Retinal pigment epithelial cell (primary cell): ENCODE data around the gene PRR22.
A peak's percentile ranks its signal among the peaks of the same experiment; 100 is the strongest.

Experiments
- DNase-seq: peaks from one replicate; pipeline ENCODE4 v3.0.0-alpha.2; 2010; ENCODE audit warnings: low read depth
- H3K4me3 ChIP-seq: 2 replicates; pipeline ENCODE4 v1.5.1; 2011; ENCODE audit warnings: mild to moderate bottlenecking, low read length, control low read depth, moderate library complexity
- TF ChIP-seq, protein P1 (sequence below): conservative IDR thresholded peaks from 2 replicates; pipeline ENCODE4 v1.5.1; 2011; ENCODE audit warnings: low read depth, low read length, control low read depth, inconsistent platforms

The PRR22 gene

GRCh38 chr19:5790559-5791520, 6.3 kb upstream of the PRR22 start, which contains the start of gene DUS3L:
Gene DUS3L (minus strand): TSS chr19:5791163. CDS start chr19:5791141, 22 bp downstream.
- H3K4me3 ChIP-seq, result peak within 1 kb of the TSS; percentile 91
- DNase-seq, result peak; percentile 94
- TF ChIP-seq, protein P1, sequence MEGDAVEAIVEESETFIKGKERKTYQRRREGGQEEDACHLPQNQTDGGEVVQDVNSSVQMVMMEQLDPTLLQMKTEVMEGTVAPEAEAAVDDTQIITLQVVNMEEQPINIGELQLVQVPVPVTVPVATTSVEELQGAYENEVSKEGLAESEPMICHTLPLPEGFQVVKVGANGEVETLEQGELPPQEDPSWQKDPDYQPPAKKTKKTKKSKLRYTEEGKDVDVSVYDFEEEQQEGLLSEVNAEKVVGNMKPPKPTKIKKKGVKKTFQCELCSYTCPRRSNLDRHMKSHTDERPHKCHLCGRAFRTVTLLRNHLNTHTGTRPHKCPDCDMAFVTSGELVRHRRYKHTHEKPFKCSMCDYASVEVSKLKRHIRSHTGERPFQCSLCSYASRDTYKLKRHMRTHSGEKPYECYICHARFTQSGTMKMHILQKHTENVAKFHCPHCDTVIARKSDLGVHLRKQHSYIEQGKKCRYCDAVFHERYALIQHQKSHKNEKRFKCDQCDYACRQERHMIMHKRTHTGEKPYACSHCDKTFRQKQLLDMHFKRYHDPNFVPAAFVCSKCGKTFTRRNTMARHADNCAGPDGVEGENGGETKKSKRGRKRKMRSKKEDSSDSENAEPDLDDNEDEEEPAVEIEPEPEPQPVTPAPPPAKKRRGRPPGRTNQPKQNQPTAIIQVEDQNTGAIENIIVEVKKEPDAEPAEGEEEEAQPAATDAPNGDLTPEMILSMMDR, result no peak

- DNase-seq, result no peak
- TF ChIP-seq, protein P1, result no peak
- peak overlapping the region; percentile 91 for H3K4me3 ChIP-seq
Observed at GRCh38 chr19:5789886-5790558, 5.5 kb upstream of the PRR22 start.

DNA sequence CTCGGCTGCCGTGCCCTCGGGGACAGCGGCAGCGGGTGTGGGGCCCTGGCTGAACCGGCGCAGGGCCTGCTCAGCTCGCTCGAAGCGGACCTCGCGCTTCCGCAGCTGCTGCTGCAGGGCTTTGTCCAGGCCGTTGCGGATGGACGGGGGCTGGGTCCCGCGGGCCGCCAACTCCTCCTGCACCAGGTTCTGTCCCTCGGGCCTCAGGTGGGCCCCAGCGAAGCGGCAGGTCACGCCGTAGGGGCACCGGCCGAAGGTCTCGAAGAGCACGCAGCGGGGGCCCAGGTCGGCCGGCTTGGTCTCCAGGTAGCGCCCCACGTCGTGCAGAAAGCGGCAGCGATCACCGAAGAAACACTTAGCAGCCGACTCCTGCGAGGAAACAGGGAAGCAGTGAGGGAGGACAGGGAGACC, 4.8 kb upstream of the PRR22 start:
- no peak for DNase-seq
- H3K4me3 ChIP-seq, result no peak overlapping the region
- TF ChIP-seq, protein P1, result no peak

- no peak overlapping the region for H3K4me3 ChIP-seq
- TF ChIP-seq, protein P1, result no peak
- no peak for DNase-seq
Observed at GRCh38 chr19:5788422-5788821, 3.9 kb upstream of the PRR22 start.

DNA sequence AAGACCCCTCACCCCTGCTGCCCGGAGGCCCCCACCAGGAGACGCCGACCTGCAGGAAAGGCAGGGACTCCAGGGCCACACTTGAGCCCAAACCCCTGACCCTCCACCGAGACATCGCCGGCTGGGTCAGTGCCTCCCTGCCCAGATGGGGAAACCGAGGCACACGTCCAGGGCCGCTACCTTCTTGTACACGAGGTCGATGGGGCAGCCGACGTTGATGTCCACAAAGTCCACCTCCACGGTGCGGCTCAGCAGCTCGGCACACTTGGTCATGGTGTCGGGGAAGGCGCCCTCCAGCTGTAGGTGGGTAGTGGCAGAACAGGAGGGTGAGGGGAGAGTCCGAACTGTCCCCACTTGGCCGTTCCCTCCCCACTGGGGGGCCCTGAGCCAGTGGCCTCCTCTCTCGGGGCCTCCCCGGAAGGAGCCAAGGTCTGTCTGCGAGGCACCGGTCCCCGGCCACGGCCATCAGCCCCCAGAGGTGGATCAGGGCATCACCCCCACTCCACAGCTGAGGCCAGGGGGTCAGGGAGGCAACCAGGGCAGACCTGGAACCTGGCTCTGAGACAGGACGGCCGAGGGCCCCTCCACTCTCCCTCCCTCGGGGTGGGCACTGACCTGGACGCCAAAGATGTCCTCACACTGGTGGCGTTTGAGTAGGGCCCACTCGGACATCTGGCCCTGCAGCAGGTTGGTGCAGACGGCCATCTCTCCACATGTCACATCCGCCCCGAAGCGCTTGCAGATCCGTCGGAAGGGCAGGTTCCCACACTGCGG, 3.0 kb upstream of the PRR22 start:
- TF ChIP-seq, protein P1, result no peak
- H3K4me3 ChIP-seq, result no peak overlapping the region
- no peak for DNase-seq

GRCh38 chr19:5786593-5787408, 2.3 kb upstream of the PRR22 start:
- no peak for DNase-seq
- H3K4me3 ChIP-seq, result no peak overlapping the region
- TF ChIP-seq, protein P1, result no peak
